Measurements from ENCODE around the gene USP10. TPM values are rescaled to one million over a fixed set of nuclear protein-coding genes. Genes with fewer than 3 reads are reported as not detected.

Gene USP10
- total RNA-seq, 1 experiment from 2014 or later = 203 TPM

DNA sequence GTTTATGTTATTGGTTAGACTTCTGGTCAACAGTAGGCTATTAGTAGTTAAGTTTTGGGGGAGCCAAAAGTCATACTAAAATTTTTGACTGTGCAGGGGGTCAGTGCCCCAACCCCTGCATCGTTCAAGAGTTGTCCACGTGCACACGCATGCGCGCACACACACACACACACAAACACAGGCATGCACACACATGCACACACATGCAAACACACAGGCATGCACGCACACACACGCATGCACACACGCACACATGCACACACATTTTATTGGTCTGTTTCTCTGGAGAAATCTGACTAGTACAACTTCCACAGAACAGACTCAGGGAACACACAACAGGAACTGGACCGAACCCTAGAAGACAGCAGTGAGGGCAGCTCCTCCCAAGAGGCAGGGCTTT, 24.4 kb upstream of the USP10 start:
- no peak for DNase-seq
- no peak overlapping the region for H2AFZ ChIP-seq (ENCODE audit: low read length)
- Mint-ChIP-seq H3K27me3 (ENCODE audit: low read depth) (peaks cover 14% of the 10 kb centered on the region), H3K36me3 (ENCODE audit: insufficient read depth in 1 of 3, low read depth in 3 of 3) (no peaks in the 10 kb centered on the region), H3K4me3 (no peak overlapping the region), H3K9me3 (peaks cover 0 to 3% of the 10 kb centered on the region in 2 experiments; a peak in 1 of 5 replicates), H3K27ac (no peak overlapping the region), H3K4me1 (peaks cover 15 to 18% of the 10 kb centered on the region in 2 experiments)
- no CpG with 5 or more reads among the region's 9 CpGs for WGBS (ENCODE audit: extremely low coverage, insufficient read length, low lambda C conversion rate)
- no peak overlapping the region for H3K14ac ChIP-seq (ENCODE audit: insufficient read depth, low read length)
- H4K91ac ChIP-seq (ENCODE audit: insufficient read length, low read depth, low read length) = no peak overlapping the region
- H3K9me3 ChIP-seq (ENCODE audit: control insufficient read depth, low read depth, low read length) = no peaks in the 10 kb centered on the region
- H4K20me1 ChIP-seq (ENCODE audit: control insufficient read depth, insufficient read depth, insufficient read length) = no peaks in the 10 kb centered on the region
- no peaks in the 10 kb centered on the region for H3K79me1 ChIP-seq (ENCODE audit: insufficient read depth, low read depth, low read length, poor library complexity, severe bottlenecking)
- H2BK15ac ChIP-seq (ENCODE audit: low read depth, low read length) = no peak overlapping the region
- H4K5ac ChIP-seq (ENCODE audit: insufficient read length, low read depth, low read length) = no peak overlapping the region
- H3K56ac ChIP-seq (ENCODE audit: insufficient read length, low read depth, low read length) = no peak overlapping the region
- H3K23ac ChIP-seq (ENCODE audit: insufficient read length, low read depth, low read length) = no peak overlapping the region
- no peak overlapping the region for H2BK5ac ChIP-seq (ENCODE audit: insufficient read length, low read length)
- H3K4me2 ChIP-seq (ENCODE audit: insufficient read depth, insufficient read length, low read length) = no peak overlapping the region
- no peak overlapping the region for H3K27ac ChIP-seq (ENCODE audit: insufficient read length, low read depth, low read length)
- H3K9ac ChIP-seq (ENCODE audit: extremely low read depth, insufficient read length, low read length) = no peak overlapping the region
- no peak overlapping the region for H2AK5ac ChIP-seq (ENCODE audit: insufficient read length, low read length)
- H3K79me2 ChIP-seq (ENCODE audit: insufficient read depth, low read length) = no peaks in the 10 kb centered on the region
- no peak overlapping the region for H2BK120ac ChIP-seq (ENCODE audit: low read depth, low read length, poor library complexity, severe bottlenecking)
- no peaks in the 10 kb centered on the region for H3K23me2 ChIP-seq (ENCODE audit: insufficient read length, low read depth, low read length, poor library complexity, severe bottlenecking)
- H3K18ac ChIP-seq (ENCODE audit: insufficient read length, low read depth, low read length) = no peak overlapping the region
- no peak overlapping the region for H4K8ac ChIP-seq (replicated peaks; ENCODE audit: insufficient read length, low read depth, low read length)
- no peaks in the 10 kb centered on the region for H3K27me3 ChIP-seq (ENCODE audit: insufficient read depth, low read length)
- TF ChIP-seq, protein P1, sequence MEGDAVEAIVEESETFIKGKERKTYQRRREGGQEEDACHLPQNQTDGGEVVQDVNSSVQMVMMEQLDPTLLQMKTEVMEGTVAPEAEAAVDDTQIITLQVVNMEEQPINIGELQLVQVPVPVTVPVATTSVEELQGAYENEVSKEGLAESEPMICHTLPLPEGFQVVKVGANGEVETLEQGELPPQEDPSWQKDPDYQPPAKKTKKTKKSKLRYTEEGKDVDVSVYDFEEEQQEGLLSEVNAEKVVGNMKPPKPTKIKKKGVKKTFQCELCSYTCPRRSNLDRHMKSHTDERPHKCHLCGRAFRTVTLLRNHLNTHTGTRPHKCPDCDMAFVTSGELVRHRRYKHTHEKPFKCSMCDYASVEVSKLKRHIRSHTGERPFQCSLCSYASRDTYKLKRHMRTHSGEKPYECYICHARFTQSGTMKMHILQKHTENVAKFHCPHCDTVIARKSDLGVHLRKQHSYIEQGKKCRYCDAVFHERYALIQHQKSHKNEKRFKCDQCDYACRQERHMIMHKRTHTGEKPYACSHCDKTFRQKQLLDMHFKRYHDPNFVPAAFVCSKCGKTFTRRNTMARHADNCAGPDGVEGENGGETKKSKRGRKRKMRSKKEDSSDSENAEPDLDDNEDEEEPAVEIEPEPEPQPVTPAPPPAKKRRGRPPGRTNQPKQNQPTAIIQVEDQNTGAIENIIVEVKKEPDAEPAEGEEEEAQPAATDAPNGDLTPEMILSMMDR (conservative IDR thresholded peaks at IDR 0.05) = no peak
- no peak overlapping the region for H3T11ph ChIP-seq (ENCODE audit: low read length)
- H2BK12ac ChIP-seq (ENCODE audit: insufficient read length, low read depth, low read length) = no peak overlapping the region
- H2BK20ac ChIP-seq (ENCODE audit: low read depth, low read length, poor library complexity, severe bottlenecking) = no peak overlapping the region
- H3K4me1 ChIP-seq (ENCODE audit: insufficient read depth, low read length) = peaks cover 8% of the 10 kb centered on the region; the same call in 1 of the 2 replicates
- H3K4ac ChIP-seq (ENCODE audit: low read depth, low read length) = no peak overlapping the region

Measured in H9 (cell line).